Spleen (tissue), 7 donors: ENCODE measurements around the gene ZNF507.
"Not testable (repeated sequence)": the region's sequence is repeated elsewhere in the genome, so short reads cannot be mapped to it uniquely, and the experiment has no call there.

ENCODE experiments used
- CTCF ChIP-seq, 11 experiments: fragments of 200-600 bp in 7 of 11; fragments of 450-650 bp in 4 of 11; sonication (generic) in 4 of 11; IDR thresholded peaks in 8 of 11; conservative IDR thresholded peaks in 3 of 11; 1 replicate in 7 of 11; 2 replicates in 4 of 11; pipeline versions ENCODE4 v1.4.0 to v1.8.0; 2016 to 2021; ENCODE audit warnings: antibody characterized with exemption in 11 of 11, inconsistent platforms in 4 of 11, mild to moderate bottlenecking in 1 of 11
- POLR2A ChIP-seq, 3 donors: fragments of 450-650 bp; IDR thresholded peaks; one replicate each; pipeline ENCODE4 v1.5.1; 2017; ENCODE audit warnings: antibody characterized with exemption in 3 of 3, mild to moderate bottlenecking in 1 of 3
- donor health status: DM: no; HTN: no; CAD: no; lungs with moderate emphysema.
- donor health status: DM: no; HTN: no; CAD: no.
- donor health status: DM: no; HTN: no; CAD: no.

DNA sequence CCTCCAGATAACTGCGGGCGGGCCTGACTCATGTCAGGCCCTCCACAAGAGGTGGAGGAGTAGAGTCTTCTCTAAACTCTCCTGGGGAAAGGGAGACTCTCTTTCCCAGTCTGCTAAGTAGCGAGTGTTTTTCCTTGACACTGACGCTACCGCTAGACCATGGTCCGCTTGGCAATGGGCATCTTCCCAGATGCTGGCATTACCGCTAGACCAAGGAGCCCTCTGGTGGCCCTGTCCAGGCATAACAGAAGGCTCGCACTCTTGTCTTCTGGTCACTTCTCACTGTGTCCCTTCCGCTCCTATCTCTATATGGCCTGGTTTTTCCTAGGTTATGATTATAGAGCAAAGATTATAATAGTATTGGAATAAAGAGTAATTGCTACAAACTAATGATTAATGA, 31.7 kb downstream of the ZNF507 start:
- TF ChIP-seq POLR2A (IDR thresholded peaks at IDR 0.05), result not testable (repeated sequence)
- TF ChIP-seq CTCF (IDR thresholded peaks at IDR 0.05 in 8 of 11, conservative IDR thresholded peaks at IDR 0.05 in 3 of 11), result peak in 5 of 11 experiments; percentile 18 to 47 (median 31)
